GM18858 (cell line): Measurements from ENCODE around the gene UNC5A.

Source experiments
- ATAC-seq: cut with Tn5 transposase; IDR thresholded peaks from one replicate; pipeline ENCODE4 v1.9.1; 2021; ENCODE audit not compliant: unreplicated experiment

UNC5A gene

DNA sequence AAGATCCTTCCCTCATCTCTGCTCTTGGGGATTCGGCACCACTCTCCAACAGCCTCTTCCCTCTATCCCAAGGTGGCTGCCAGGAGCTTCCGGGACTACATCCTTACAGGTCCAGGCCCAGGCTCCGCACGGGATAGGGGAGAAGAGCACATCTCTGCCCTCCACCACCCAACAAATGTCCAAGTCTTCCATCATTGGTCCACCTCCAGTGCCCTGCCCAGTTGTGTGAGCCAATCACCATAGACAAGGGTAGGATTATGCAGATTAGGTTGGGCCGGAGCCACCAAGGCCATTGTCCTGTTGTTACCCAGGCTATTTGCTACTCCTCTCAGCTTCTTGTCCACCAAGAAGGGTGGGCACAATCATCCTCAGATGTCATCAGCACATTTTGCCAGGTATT, 9.1 kb downstream of the UNC5A start:
- no peak for ATAC-seq

DNA sequence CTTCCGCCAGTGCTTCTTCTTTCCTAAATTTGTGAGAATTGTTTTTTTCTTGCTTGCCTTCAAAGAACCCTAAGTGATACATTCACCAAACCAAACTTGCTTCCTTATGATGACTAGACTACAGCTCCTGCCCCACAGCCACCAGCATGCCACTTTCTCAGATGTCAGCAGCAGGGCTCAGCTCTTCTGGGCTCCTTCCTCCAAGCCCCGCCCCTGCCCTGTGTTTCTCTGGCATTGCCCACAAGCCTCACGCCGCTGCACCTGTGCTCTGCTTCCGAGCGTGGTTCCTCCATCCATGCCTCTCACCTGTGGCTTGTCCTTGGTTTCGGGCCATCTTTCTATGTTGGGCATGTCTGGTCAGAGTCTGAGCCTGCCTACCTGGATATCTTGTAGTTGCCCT, 10.6 kb downstream of the UNC5A start:
- ATAC-seq, result no peak

DNA sequence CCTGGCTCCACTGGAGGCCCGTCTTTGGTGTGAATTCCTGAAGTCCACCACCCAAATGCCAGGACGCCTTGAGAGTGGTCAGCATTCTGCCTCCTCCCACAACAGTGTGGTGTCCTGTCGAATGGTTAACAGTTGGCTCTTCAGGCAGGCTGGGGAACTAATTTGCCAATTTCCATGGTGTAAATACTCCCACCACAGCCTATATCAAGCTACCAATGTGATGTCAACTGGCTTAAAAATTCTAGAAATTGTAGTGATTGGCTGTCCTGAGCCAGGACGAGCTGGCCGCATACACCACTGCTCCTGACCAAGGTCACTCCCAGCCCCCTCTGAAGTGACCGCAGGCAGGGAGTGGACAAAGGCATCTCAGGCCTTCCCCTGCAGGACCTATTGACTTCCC, 11.1 kb downstream of the UNC5A start:
- ATAC-seq, result no peak

DNA sequence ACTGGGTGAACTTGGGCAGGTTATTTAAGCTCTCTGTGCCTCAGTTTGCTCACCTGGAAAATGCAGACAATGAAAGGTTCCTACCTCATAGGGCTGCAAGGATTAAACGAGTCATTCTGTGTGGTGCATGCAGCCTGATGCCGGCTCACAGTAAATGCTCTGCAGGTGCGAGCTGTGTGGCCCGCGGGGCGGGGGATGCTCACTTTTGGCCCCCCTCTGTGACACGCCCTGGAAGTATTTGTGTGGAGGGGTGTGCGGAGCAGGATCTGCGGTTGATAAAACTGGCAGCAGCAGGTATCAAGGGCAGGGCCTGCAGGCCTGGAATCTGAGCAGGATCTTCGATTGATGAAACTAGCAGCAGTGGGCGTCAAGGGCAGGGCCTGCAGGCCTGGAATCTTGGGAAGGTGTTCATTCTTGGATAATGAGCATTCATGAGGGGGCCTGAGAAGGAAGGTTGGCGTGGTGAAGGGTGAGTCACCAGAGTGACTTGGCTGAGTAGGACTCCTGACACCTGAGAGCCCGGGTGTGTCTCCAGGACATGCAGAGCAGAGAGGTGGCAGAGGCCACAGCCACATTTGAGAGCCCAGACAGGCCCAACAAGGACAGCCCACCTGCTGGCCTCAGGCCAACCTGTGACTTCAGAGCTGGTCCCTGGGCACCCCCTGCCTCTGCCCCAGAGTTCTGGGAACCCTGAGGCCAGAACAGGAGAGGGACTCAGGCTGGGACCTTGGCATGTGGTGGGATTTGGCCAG, 11.9 kb downstream of the UNC5A start:
- no peak for ATAC-seq

DNA sequence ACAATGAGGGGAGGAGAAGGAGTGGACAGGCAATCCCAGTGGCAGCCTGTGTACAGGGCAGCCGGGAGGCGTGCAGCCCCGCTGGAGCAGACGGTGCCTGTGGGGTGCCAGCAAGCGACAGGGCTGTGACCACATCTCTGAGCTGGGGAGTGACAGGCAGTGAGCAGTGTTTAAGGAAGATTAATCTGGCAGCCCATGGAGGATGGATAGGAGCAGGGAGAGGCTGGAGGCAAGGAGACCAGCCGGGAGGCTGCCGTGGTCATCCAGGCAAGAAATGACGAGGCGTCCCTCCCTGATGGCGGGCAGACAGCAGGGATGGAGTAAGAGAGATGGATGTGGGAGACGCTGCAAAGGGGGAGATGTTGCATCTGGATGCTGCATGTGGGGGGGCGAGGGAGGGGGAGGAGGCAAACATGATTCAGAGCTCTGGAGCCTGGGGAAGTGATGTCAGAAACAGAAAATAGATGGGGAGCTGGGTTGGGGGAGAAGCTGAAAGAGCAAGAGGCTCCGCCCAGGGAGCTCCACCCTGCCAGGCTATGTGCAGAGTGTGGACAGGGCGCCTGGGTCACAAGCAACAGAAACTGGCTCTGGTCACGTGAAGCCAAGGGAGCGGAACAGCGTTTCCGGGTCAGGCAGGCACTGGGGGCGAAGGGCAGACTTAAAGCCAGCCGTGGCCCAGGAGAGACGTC, 12.6 kb downstream of the UNC5A start:
- no peak for ATAC-seq

DNA sequence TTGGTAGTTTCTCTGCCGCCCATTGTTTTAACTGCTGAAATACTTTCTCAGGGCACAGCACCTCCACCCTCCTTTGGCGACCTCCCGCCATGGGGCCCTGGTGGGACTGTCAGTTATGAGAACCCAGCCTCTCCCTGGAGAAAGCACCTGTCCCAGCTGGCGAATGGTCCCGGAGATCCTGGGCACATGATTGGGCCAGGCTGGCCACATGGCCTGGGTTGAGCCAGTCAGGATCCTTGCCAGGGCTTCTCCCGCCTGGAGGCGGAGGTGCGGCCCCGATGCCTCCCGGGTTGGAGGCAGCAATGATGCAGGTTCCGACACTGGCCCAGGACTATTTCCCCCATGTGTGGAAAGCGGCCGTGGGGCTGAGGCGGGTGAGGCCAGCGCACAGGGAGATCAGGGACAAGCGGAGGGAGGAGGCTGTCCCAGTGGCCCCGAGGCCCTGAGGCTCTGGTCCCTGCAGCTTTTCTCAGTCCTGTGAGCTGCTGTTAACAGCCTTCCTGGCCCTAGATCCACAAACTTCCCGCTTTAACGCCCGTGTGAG, 13.6 kb downstream of the UNC5A start:
- no peak for ATAC-seq

DNA sequence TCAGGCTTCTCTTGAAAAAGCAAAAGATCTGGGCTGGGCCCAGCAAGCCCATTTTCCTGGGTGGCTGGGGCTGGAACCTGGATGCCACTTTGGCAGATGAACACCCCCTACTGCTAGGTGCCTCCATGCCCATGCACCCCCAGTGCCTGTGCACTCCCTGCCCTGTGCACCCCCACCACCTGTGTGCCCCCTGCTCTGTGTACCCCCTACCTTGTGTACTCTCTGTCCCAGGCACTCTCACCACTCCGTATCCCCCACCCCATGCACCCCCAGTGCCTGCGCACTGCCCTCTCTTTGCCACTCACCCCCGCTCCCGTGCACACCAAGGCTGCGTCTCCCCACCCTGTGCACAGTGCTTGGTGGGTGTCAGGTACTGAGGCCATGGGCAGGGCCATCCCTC, 14.2 kb downstream of the UNC5A start:
- ATAC-seq, result no peak

DNA sequence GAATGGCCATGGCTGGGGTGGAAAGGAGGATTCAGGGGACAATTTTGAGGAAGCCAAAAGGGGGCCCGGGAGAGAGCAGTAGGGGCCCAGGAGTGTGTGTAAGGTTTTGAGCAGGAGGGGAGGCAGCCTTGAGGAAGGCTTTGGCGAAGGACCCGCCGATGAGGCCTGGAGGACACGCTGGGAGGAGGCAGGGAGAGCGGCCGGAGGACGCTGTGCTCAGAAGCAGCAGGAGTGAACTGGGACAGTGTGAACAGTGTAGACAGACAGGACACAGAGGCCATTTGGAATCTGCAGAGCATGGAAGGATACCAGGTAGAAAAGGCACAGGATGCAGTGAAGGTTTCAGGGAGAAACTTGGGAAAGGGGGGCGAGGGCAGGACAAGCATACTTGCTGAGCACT, 14.9 kb downstream of the UNC5A start:
- no peak for ATAC-seq

DNA sequence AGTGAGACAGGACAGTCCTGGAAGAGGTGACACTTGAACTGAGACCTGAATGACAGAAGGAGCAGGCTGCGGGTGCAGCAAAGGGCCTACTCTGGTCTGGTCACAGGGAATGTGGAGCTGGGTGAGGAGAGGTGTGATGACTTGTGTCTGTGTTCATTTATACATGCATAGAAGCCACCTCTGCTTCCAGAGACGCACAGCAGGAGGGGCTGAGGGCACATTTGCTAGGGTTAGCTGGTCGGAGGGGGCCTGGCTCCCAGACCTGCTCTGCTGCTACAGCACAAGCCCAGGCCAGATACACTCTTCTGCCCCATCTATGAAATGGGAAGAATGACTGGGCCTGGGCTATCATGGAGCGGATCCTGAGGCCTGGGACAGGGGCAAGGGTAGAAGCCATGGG, 15.6 kb downstream of the UNC5A start:
- ATAC-seq, result no peak

DNA sequence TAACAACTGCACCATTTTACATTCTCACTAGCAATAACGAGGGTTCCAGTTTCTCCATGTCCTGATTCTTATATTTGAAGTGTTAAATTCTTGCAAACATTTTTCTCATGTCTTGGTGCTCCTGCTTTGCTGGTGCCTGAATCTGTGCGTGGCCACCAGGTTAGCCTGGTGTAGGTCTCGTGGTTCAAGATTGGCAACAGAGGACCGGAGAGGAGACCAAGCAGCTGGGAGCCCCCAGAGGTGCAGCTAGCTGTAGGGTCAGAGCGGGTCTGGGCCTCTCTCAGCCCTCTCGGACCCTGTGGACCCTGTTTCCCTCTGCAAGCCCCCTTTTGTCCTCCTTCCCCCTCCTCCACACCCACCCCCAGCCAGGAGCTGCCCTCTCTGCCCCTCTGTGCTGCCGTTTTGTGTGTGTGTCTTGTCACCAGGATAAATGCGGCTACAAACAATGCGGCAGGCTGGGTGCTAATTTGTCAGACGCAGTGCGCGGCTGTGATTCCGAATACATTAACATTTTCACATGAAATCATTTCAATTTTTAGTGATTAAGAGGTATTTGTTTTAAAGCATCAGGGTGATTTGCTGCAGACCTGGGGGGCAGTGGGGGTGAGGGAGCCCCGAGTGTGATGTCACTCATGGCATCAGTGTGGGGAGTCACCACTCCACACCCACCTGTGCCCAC, 17.5 kb downstream of the UNC5A start:
- no peak for ATAC-seq

DNA sequence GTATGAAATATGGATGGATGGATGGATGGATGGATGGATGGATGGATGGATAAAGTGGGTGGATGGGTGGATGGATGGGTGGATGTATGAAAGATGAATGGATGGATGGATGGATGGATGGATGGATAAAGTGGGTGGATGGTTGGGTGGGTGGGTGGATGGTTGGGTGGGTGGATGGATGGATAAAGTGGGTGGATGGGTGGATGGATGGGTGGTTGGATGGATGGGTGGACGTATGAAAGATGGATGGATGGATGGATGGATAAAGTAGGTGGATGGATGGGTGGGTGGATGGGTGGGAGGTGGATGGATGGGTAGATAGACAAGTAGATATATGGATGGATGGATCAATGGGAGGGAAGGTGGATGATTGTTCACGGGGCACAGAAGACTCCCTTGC, 19.0 kb downstream of the UNC5A start:
- no peak for ATAC-seq

DNA sequence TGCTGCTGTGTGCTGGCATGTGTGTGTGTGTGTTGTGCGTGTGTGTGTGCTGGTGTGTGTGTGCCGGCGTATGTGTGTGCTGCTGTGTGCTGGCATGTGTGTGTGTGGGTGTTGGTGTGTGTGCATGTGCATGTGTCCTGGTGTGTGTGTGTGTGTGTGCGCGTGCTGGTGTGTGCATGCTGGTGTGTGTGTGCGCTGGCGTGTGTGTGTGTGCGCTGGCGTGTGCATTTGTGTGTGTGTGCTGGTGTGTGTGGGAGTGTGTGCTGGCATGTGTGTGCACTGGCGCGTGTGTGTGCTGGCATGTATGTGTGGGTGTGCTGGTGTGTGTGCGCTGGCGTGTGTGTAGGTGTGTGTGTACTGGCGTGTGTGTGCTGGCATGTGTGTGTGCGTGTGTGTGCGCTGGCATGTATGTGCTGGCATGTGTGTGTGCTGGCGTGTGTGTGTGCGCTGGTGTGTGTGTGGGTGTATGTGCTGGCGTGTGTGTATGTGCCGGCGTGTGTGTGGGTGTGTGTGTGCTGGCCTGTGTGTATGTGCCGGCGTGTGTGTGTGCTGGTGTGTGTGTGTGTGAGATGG, 20.1 kb downstream of the UNC5A start:
- ATAC-seq, result no peak

DNA sequence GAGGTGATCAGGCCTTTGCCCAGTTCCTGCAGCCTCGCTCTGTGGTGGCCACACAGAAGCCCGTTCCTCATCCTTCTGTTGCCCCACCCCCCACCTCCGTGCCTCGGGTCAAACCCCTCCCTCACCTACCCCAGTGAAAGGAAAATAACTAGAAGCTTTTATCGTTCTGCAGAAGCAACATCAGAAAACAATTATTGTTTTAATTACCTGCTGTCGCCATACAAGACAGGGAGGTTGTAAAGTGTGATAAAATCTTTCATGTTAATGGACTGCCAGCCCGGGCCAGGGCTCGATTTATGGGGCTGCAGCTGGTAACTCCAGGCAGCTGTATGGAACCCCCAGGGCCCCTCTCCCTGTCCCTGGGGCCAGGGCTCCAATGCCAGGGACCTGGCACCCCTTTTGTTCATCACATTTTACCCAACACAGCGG, 20.6 kb downstream of the UNC5A start:
- ATAC-seq, result no peak

DNA sequence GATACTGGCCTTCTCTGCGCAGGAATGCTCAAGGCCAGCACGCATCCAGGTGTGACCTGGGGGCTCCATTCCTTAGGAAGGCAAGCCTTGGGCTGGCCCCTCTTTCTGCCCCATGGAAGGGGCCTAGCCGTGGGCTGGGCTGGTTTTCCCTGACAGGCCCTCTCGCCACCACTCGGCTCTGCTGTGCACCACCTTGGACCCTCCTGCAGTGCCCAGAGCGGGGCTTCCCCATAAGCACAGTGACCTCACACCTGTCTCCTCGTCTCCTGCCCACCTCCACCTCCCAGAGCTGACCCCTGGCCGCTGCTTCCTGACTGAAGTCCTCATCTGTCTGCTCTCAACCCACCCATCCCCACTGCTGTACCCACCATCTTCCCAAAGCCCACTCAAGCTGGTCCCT, 21.1 kb downstream of the UNC5A start:
- ATAC-seq, result no peak

DNA sequence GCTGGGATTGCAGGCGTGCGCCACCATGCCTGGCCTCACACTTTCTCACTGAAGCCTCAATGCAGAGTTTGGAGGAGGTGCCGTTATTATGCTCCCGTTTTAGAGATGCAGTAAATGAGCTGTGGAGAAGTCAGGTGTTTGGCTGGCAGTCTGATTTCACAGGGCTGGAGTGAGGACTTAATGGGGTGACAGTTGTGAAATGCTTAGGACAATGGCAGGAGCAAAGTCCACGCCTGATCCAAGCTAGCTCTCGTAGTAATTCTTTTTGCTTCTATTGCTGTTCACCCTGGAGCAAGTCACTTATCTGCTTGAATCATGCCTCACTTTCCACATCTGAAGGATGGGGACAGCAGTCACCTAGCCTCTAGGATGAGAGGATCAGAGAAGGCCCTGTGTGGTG, 21.8 kb downstream of the UNC5A start:
- no peak for ATAC-seq

DNA sequence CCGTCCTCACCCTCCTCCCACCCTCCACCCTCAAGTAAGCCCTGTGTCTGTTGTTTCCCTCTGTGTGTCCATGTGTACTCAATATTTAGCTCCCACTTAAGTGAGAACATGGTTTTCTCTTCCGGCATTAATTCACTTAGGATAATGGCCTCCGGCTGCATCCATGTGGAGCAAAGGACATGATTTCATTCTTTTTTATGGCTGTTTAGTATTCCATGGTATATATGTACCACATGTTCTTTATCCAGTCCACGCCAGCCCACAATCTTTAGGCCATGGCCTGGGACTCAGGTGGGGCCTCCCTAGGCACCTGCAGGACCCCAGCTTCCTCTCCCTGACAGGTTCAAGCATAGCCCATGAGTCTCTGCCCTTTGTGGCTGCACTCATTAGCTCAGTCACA, 22.9 kb downstream of the UNC5A start:
- no peak for ATAC-seq

DNA sequence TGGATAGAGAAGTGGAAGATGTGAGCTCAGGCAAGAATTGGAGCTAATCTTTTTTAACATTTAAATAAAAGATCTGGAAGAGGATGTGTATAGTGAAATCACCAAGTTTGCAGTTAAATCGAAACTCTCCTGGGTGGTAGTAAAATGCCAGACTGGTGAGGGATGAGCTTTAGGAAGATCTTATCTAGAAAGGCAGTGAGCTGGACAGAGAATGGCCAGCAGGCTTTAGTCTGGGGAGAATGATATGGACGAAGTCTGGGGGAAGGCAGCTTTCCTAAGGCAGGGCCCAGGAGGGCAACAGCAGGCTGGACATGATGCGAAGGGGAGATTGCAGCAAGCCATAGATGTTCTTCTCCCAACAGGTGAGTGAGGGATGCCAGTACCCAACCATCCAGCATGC, 25.6 kb downstream of the UNC5A start:
- ATAC-seq, result no peak

DNA sequence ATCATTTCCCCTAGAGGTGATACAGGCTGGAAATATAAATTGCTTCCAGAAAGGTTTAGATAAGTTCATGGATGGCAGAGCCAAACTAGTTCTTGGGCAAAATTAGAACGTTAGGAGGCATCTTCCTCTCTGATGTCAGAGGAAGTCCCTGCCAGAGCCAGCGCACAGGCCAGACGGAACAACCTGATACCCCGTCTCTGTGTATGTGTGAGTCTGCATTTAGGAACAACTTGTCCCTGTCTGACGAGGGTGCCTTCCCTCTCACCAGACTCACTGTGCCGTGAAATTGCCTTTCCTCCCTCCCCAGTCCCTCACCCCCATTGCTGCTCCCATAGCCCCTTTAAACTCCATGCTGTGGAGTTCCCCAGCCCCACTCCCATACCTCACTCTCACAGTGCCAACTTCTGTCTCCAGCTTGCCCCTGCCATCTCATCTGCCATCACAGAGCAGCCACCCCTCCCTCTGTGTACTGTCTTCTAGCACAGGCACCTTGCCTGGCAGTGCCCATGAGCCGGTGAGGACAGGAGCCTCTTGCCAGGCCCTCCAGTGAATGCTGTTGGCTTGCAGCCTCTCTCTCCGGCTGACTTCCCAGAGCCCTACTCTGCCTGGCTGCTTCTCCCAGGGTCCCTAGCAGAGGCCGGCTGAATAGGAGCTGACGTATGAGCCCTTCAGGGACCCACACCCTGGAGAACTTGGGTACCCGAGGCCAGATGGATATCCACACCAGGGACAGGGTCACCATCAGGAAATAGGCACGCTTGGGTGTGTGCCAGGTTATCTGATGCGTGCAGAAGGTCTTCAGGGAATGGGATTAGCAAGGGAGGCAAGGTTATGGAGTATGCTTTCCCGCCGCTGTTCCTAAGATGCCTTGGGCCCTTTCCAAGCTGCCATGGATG, 26.7 kb downstream of the UNC5A start:
- no peak for ATAC-seq

DNA sequence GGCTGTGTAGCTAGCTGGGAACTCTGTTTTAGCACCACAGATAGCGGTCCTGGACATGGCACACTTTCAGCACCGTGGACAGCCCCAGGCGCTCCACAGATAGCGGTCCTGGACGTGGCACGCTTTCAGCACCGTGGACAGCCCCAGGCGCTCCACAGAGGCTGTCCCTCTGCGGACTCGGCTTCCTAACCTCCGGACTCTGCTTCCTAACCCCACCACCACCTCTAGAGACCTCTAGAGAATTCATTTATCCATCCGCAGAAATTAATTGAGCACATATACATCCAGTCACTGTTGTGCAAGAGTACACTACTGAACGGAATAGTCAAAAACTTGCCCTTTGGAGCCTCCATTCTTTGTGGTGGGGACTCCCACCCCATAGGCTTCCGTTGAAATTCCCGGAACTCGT, 27.4 kb downstream of the UNC5A start:
- no peak for ATAC-seq

DNA sequence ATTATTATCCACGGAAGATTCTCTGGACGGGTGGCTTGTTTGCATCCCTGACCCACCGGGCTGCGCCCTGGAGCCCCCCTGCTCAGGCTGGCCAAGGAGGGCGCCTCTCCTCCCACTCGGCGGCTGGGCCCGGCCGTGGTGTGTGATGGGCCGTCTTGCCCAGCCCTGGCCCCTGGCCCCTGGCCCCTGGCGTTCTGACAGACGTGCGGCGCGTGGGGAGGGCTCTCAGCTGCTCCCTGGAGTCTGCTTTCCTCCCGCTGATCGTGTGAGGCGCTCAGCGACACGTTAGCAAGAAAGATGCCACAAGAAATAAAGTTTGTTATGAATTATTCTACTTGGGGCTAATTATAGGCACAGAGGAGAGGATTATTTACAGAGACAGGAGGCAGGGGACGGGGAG, 33.3 kb downstream of the UNC5A start:
- ATAC-seq, result no peak

DNA sequence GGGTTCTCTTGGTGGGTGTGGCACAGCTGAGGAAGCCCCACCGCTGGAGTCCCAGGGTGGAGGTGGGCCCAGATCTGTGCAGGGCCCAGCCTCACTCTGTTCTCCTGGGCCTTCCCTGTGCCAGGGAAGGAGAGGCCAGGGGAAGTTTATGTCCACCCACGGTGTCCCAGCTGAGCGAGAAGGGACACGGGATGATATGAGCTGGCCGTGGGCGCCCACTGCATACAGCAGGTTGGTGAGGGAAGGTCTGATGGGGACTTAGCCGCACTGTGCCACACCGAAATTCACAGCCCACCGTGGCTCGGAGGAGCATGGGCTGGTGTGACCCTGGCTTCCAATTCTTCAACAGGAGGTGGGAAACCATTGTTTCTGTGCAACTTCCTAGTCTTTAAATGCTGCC, 33.9 kb downstream of the UNC5A start:
- no peak for ATAC-seq
